ELR (cell line): ENCODE data around the gene LRCH1.

Experiments
- DNase-seq: peaks from one replicate; pipeline ENCODE4 v3.0.0-alpha.2; 2015; ENCODE audit warnings: low read depth

The LRCH1 gene

DNA sequence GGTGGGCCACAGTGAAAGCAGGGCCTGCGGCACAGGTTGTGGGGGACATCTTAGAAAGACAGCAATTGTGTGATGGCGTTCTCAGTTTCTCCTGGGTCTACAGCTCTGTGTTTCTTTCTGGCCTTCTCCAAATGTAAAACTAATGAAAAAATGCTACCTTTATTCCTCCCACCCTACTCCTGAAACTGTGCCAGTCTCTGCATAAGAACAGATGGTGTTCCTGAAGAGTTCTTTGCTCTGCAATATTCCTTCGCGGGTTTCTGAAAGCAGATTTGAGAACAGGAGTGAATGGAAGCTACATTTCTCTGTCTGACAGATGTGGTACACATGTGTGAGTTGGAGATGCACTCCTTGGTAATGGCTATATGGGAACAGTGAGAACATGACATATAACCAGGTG, 18.0 kb upstream of the LRCH1 start:
- no peak for DNase-seq

DNA sequence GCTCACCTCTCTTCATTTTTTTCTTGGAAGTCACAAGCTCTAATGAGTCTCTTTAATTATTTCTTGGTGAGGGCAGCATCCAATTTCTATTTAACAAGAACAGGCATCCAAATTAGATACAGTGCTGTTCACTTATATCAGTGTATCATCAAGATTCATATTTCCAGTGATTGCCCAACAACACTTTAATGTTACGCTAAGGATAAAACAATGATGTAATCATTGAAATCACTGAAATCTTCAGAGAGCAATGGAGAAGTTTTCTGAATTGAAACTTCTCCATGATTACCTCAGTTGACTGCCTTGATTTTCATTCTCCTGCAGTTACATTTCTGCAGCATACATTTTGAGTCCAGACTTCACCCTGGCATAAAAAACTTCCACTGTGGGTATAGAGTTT, 17.1 kb upstream of the LRCH1 start:
- no peak for DNase-seq

GRCh38 chr13:46536341-46536740, 16.6 kb upstream of the LRCH1 start:
- no peak for DNase-seq

GRCh38 chr13:46539231-46539630, 13.7 kb upstream of the LRCH1 start:
- no peak for DNase-seq

GRCh38 chr13:46541210-46541609, 11.8 kb upstream of the LRCH1 start:
- DNase-seq: no peak

DNA sequence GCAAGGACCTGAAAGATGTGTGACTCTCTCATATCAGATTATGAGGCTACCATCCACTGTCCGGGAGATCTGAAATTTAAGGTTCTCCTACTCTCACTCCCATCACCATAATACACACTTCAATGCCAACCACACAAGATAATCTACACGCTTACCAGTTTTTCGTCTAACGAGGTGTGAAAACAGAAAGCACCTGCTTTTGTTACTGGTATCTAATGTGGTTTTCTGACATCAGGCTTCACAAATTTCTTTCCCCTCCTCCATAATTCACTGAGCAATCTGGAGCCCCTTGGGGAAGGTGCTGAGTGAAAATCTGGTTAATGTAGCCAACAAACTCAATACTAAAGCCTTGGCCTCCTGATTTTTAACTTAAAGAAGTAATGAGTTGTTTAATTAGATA, 10.1 kb upstream of the LRCH1 start:
- no peak for DNase-seq

GRCh38 chr13:46543287-46543686, 9.7 kb upstream of the LRCH1 start:
- no peak for DNase-seq

- no peak for DNase-seq
Measured at GRCh38 chr13:46544208-46544607, 8.8 kb upstream of the LRCH1 start.

DNA sequence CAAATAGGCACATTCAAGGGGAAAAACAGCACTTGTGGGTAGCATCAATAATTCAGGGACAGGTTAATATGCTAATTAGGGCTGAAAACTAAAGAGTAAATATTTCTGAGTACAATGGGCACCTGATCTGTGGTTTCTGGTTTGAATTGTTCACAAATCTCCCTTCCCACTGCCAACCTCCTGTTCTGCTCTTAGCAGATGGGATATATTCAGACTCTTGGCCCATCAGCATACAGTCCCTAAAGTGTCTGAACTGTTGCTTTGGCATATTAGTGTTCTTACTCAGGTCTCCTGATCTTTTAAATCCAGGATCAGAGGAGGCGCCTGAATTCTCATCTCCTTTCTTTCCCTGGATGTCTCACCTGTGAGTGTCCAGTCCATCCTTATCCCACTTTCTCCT, 8.2 kb upstream of the LRCH1 start:
- DNase-seq: no peak

DNA sequence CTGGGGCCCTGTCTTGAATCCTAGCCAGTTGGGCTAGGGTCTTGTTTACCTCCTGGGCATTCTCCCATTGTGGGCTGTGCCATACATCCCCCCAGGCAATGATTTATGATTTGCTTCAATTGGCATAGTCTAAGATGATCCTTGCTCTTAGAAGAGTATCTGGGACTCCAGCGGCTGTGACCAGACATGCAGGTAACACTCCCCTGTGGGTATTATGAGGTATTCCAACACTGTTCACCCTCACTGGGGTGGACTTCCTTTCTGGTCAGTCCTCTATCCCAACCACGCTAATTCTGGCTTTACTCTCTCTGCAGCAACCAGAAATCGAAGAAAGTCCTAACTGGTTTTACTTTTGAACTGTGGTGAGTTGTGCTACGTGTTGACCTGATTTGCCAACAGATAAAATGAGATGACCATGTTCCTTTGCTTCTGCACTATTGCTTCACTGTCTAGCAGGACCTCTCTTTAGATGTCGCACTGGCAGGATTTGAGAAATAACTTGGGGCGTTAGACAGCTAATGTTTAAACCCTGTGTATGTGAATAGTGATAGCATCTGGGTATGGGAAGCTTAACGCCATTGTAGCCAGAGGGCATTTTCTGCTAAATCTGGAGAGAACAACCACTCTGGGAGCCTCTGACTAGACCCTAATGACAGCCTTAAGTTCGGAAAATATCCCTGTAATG, 6.7 kb upstream of the LRCH1 start:
- no peak for DNase-seq

DNA sequence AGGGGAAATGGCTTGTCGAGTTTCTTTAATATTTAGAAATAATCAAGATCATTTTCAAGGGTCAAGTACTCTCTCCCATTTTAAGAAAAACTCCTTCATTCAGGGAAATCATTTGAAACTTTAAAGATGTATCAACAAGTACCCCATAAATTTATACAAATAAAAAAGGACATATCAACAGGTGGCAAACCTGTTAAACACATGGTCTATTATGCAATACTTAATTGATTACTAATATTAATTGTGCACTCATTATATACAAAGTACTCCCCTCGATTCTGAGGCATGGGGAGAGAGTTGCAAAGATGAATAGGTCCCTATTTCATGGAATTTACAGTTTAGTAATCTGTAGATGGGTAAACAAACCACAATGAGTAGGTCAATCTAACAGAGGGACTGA, 2.1 kb upstream of the LRCH1 start:
- no peak for DNase-seq

DNA sequence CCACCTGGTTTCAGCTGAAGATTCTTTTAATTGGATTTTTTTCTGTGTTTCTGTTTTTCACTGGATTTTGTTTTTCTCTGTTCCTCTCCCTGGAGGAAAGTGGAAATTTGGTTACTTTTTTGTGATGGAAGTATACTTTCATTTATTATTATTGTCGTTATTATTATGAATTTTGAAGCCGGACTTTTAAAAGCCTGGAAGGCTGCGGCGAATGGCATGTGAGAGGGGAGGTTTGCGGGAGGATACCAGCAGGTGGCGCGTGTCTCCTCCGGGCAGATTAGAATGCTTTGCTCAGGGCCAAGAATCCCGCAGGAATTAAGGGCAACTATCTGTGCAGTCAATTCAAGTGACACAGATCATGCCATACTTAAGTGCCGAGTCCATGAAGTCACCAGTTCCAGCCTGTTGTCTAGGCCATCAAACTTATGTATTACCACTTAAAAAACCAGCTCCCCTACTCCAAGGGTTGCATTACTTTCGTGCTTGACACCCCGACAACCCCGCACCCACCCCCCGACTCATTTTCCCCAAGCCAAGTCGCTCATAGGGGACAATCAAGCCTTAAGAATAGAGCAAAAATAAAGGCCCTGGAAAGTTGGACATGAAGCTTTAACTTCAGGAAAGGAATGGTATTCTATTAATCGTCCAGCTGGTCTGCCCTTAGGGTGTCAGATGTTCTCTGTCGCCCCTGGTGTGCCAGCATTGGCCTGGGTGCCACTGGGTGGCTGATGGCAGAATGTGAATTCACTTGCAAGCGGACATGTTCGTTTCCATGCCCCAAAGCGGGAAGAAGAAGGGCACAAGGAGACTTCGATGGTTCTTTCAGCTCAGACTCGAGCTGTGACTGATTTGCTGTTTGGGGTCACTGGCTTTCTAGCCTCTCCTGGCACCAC, 1.3 kb upstream of the LRCH1 start:
- peak; percentile 83 for DNase-seq

DNA sequence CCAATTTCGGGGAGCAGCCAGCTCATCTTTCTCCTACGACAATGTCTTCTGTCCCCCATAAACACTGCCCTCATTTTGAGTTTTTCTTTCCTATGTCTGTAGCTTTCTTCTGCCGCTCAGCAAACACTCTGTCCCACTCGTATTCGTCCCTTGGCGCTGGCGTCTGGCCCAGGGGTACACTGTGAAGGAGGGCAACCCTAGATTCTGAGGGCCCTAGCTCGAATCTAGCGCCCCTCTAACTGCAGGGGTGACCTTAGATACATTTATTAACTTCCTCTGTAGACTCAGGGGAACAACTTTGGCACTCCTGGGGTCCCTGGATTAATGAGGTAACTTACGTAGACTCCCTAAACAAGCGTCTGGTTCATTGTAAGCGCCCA, 677 bp upstream of the LRCH1 start:
- no peak for DNase-seq

DNA sequence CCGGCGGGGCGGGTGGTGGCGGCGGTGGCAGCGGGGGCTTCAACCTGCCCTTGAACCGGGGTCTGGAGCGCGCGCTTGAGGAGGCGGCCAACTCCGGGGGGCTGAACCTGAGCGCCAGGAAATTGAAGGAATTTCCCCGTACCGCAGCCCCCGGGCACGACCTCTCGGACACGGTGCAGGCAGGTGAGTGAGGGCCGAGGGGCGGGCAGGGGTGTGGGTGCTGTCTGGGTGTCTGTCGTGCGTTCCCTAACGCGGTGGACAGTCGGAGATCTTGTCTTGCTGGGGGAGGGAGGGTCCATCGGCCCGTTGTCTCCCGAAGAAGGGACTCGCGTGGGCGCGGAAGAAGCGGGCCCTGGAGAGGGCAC, 533 bp downstream of the LRCH1 start:
- DNase-seq: peak; percentile 24

- peak; percentile 97 for DNase-seq
Measured at GRCh38 chr13:46553886-46554858, 1.2 kb downstream of the LRCH1 start.

- DNase-seq: peak; percentile 28
Measured at GRCh38 chr13:46554951-46555350, 2.0 kb downstream of the LRCH1 start.

GRCh38 chr13:46555722-46556417, 2.9 kb downstream of the LRCH1 start:
- no peak for DNase-seq

DNA sequence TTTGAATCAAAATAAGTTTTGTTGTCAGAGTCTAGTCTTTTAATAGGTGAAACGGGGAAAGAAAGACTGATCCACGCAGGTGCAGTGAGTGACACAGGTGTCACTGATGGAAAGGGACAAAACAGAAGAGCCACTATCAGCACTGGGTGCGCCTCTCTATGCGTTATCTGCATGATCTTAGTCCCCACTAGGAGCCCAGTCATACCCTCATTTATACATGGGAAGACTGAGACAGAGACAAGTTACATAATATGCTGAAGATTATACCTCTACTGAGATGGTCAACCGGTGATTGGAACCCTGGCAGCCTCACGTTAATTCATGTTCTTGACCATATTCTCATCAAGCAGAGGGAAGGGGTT, 3.4 kb downstream of the LRCH1 start:
- no peak for DNase-seq

DNA sequence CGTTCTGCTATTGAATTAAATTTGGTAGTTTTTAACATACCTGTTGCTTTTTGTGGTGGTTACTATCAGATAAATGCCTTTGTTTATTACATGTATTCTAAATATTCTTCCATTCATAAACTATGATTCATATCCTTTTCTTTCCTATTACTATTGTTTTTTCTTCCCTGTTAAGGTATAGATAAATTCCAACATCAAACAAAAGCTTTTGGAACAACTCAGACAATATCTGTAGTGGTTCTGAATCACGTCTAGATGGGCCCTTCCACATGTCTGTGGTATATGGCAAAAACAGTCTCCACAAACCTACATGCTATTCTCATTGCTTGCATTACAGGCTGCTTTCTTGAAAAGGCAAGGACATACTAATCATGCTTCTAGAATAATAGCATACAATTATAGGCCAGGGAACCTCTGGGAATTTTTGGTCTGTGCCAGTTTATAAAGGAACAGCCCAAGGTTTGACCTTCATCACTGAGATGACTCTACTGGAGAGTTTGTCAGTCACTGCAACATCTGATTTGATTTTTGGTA, 6.4 kb downstream of the LRCH1 start:
- DNase-seq: peak; percentile 60

- DNase-seq: no peak
Measured at GRCh38 chr13:46560778-46561177, 7.8 kb downstream of the LRCH1 start.

DNA sequence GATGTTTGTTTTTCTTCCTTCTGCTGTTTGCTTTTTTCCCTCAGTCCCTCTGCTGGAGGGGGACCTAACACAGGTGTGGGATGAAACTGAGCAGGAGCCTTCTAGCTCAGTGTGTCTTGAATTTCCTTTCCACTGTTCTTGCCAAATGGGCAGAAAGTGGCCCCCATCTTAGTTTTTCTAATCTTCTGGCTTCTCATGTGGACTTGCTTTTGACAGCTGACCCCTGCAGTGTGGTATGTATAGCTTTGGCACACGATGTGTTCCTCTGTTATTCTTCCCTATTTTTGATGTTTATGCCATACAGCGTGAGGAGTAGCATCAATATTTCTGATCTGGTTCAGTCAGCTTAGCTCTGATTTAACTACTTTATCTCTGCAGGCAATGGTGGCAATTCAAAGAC, 8.3 kb downstream of the LRCH1 start:
- no peak for DNase-seq

- DNase-seq: no peak
Measured at GRCh38 chr13:46561691-46562090, 8.7 kb downstream of the LRCH1 start.
